ENCODE data around the gene DHRS13.
"Not testable (repeated sequence)": the region's sequence is repeated elsewhere in the genome, so short reads cannot be mapped to it uniquely, and the experiment has no call there.

DHRS13 gene

GRCh38 chr17:28867276-28867675 is 35.6 kb downstream of the DHRS13 start:
- no peak for DNase-seq
- intact Hi-C loops (cut with DNase I): no loop called here

- intact Hi-C loops (cut with DNase I): no loop called here
- no peak for DNase-seq
Measured at GRCh38 chr17:28865946-28866752, 36.7 kb downstream of the DHRS13 start.

- intact Hi-C loops (cut with DNase I): no loop called here
- DNase-seq: no peak
Measured at GRCh38 chr17:28864991-28865849, 37.7 kb downstream of the DHRS13 start.

GRCh38 chr17:28863953-28864352 is 38.9 kb downstream of the DHRS13 start:
- intact Hi-C loops (cut with DNase I): no loop called here

GRCh38 chr17:28862561-28862960 is 40.3 kb downstream of the DHRS13 start:
- intact Hi-C loops (cut with DNase I): no loop called here
- DNase-seq: no peak

More at GRCh38 chr17:28863953-28864352, 38.9 kb downstream of the DHRS13 start:
- peak in 1 of 10 donors; percentile 3 for DNase-seq

- intact Hi-C loops (cut with DNase I): no loop called here
- DNase-seq: peak in 2 of 10 donors; percentile 29 to 51
Measured at GRCh38 chr17:28861393-28862203, 41.3 kb downstream of the DHRS13 start.

- intact Hi-C loops (cut with DNase I): no loop called here
- peak in 2 of 10 donors; percentile 24 to 52 for DNase-seq
Measured at GRCh38 chr17:28860363-28860808, 42.5 kb downstream of the DHRS13 start.

GRCh38 chr17:28858801-28859355 is 44.0 kb downstream of the DHRS13 start:
- peak in 2 of 10 donors; percentile 18 to 34 for DNase-seq
- intact Hi-C loops (cut with DNase I): loop anchor here (5.0 kb wide), 1 partner anchor 38 kb away; the partner anchor contains the start of gene FLOT2

- intact Hi-C loops (cut with DNase I): loop anchor here (5.0 kb wide), 1 partner anchor 39 kb away; the partner anchor contains the start of gene FLOT2
- DNase-seq: peak in 2 of 10 donors; percentile 17 to 21
Measured at GRCh38 chr17:28857905-28858800, 44.7 kb downstream of the DHRS13 start.

- peak in 2 of 10 donors; percentile 4 to 30 for DNase-seq
- intact Hi-C loops (cut with DNase I): loop anchor here (5.0 kb wide), 1 partner anchor 41 kb away; the partner anchor contains the start of gene FLOT2
Measured at GRCh38 chr17:28856028-28856574, 46.8 kb downstream of the DHRS13 start.

- DNase-seq: peak in 2 of 10 donors; percentile 4 to 9
- intact Hi-C loops (cut with DNase I): loop anchor here (5.0 kb wide), 1 partner anchor 42 kb away; the partner anchor contains the start of gene FLOT2
Measured at GRCh38 chr17:28855336-28855679, 47.6 kb downstream of the DHRS13 start.

- peak; percentile 81 to 98 (median 90) for DNase-seq
- intact Hi-C loops (cut with DNase I): loop anchor here (5.0 kb wide), 1 partner anchor 43 kb away; the partner anchor contains the start of gene FLOT2
Measured at GRCh38 chr17:28854457-28855335, 48.2 kb downstream of the DHRS13 start, which contains the start of gene ERAL1. Gene ERAL1, plus strand, starts transcription at chr17:28855016. Its CDS starts 19 bp downstream, at chr17:28855035.

GRCh38 chr17:28853295-28853694 is 49.6 kb downstream of the DHRS13 start:
- peak in 2 of 10 donors; percentile 22 to 50 for DNase-seq
- intact Hi-C loops (cut with DNase I): no loop called here

GRCh38 chr17:28849281-28849680 is 53.6 kb downstream of the DHRS13 start:
- DNase-seq: peak in 3 of 10 donors; percentile 11 to 50 (median 49)

GRCh38 chr17:28848667-28849066 is 54.2 kb downstream of the DHRS13 start:
- peak in 3 of 10 donors; percentile 13 to 72 (median 50) for DNase-seq
- intact Hi-C loops (cut with DNase I): not testable (repeated sequence)

More at GRCh38 chr17:28849281-28849680, 53.6 kb downstream of the DHRS13 start:
- intact Hi-C loops (cut with DNase I): no loop called here

Data from posterior cingulate gyrus (tissue), 11 donors.